Subcutaneous abdominal adipose tissue (tissue), 5 donors: ENCODE measurements around the gene GLT6D1.

Experiments
- H3K27ac ChIP-seq: one replicate; pipeline ENCODE4 v1.7.0; 2013; ENCODE audit warnings: low read depth, mild to moderate bottlenecking, inconsistent platforms, low read length, moderate library complexity
- H3K27me3 ChIP-seq, 5 donors: one replicate each; pipeline ENCODE4 v1.7.0; 2013; ENCODE audit warnings: low read length in 5 of 5, inconsistent platforms in 1 of 5; ENCODE audit not compliant: control insufficient read depth in 5 of 5, insufficient read depth in 4 of 5
- H3K36me3 ChIP-seq, 5 donors: one replicate each; pipeline ENCODE4 v1.7.0; 2013; ENCODE audit warnings: low read length in 5 of 5; ENCODE audit not compliant: control insufficient read depth in 5 of 5, insufficient read depth in 5 of 5
- H3K4me1 ChIP-seq, 5 donors: one replicate each; pipeline ENCODE4 v1.7.0; 2013; ENCODE audit warnings: low read length in 5 of 5, mild to moderate bottlenecking in 3 of 5, moderate library complexity in 1 of 5; ENCODE audit not compliant: control insufficient read depth in 5 of 5, insufficient read depth in 5 of 5
- H3K4me3 ChIP-seq, 5 donors: one replicate each; pipeline ENCODE4 v1.7.0; 2013; ENCODE audit warnings: low read length in 5 of 5, low read depth in 1 of 5
- H3K9ac ChIP-seq, 5 donors: one replicate each; pipeline ENCODE4 v1.7.0; 2013; ENCODE audit warnings: low read length in 5 of 5, mild to moderate bottlenecking in 4 of 5, moderate library complexity in 3 of 5
- H3K9me3 ChIP-seq, 5 donors: one replicate each; pipeline ENCODE4 v1.7.0; 2013; ENCODE audit warnings: low read length in 5 of 5; ENCODE audit not compliant: control insufficient read depth in 5 of 5
- donor health status: healthy.
- donor health status: healthy.
- donor health status: healthy.
- donor health status: healthy.
- donor health status: healthy.

GLT6D1 gene

DNA sequence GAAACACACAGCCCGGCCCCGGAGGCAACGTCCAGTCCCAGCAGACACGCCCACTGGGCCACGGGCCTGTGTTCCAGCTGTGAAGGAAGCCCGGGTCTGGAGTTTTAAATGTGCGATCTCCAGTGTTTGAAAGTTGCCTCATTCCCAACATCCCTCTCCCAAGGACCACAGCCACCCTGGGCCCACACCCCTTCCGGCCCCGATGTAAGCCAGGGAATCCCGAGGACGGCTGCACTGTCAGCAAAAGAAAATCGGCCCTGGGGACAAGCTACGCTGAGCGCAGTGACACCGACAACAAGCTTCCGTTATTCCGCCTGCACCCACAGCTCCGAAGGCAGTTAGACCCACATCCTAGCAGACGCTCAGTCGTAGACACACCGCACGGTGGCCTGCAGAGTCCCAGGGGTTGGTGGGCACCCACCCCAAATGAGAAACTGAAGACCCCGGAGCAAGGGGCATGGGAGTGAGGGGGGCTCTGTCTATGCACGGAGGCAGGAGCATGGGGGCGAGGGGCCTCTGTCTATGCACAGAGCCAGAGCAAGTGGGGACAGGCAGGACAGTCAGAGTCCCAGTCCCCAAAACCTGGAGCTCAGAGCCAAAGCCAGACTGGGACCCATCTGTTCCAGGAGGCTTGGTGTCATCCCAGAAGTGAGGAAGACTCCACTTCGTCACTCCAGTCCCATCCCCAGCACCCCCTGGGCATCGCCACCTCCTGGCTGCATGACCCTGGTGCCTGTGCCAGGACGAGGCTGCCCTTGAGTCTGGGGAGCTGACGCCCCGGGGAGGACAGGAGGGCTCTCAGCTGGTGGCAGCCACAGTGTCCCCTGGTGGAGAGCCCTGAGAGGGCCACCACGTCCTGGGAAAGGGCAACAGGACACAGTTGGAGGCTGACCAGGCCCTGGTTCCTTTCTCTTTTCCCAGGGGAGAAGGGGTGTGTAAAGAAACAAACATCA, 23.4 kb downstream of the GLT6D1 start:
- H3K9me3 ChIP-seq, result no peaks in the 10 kb centered on the region
- H3K9ac ChIP-seq, result no peak overlapping the region
- H3K4me3 ChIP-seq, result no peak overlapping the region
- H3K27ac ChIP-seq, result no peak overlapping the region
- peaks cover 0 to 2% (median 0%) of the 10 kb centered on the region in 5 donors for H3K4me1 ChIP-seq
- no peaks in the 10 kb centered on the region for H3K36me3 ChIP-seq
- peaks cover 31 to 51% (median 37%) of the 10 kb centered on the region in 5 donors for H3K27me3 ChIP-seq

DNA sequence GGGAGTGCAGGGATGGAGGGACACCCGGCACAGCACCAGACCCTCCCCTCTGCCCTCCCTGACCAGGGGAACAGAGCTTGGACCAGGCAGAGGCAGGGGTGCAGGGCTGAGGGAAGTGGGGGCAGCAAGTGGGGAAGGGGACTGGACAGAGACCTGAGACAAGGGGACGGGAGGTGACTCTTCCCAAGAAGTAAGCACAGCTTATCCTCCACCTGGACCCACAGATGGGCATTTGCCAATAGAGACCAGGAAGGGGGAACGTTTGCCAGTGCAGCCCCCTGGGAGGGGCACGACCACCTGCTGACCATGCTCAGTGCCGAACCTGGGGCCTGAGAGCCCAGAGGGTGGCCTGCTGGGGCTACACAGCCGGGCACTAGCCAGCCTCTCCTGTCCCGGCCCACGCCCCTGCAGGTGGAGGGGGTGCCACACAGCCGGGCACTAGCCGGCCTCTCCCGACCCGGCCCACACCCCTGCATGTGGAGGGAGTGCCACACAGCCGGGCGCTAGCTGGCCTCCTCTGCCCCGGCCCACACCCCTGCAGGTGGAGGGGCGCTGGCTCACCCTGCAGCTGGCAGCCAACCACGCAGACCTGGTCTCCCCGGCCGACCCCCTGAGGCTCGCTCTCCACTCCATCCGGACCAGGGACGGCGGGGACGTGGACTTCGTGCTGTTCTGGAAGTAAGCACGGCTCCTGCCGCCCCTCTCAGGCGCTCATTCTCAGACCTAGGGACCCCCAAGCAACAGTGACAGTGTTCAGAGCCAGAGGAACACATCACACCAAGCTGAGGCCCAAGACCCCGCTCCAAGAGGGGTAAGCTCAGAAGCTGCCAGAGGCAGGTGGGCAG, 24.3 kb downstream of the GLT6D1 start:
- no peak overlapping the region for H3K4me3 ChIP-seq
- no peaks in the 10 kb centered on the region for H3K36me3 ChIP-seq
- H3K9me3 ChIP-seq, result no peaks in the 10 kb centered on the region
- H3K4me1 ChIP-seq, result peaks cover 0 to 2% (median 0%) of the 10 kb centered on the region in 5 donors
- no peak overlapping the region for H3K9ac ChIP-seq
- H3K27ac ChIP-seq, result no peak overlapping the region
- peaks cover 31 to 56% (median 41%) of the 10 kb centered on the region in 5 donors for H3K27me3 ChIP-seq

DNA sequence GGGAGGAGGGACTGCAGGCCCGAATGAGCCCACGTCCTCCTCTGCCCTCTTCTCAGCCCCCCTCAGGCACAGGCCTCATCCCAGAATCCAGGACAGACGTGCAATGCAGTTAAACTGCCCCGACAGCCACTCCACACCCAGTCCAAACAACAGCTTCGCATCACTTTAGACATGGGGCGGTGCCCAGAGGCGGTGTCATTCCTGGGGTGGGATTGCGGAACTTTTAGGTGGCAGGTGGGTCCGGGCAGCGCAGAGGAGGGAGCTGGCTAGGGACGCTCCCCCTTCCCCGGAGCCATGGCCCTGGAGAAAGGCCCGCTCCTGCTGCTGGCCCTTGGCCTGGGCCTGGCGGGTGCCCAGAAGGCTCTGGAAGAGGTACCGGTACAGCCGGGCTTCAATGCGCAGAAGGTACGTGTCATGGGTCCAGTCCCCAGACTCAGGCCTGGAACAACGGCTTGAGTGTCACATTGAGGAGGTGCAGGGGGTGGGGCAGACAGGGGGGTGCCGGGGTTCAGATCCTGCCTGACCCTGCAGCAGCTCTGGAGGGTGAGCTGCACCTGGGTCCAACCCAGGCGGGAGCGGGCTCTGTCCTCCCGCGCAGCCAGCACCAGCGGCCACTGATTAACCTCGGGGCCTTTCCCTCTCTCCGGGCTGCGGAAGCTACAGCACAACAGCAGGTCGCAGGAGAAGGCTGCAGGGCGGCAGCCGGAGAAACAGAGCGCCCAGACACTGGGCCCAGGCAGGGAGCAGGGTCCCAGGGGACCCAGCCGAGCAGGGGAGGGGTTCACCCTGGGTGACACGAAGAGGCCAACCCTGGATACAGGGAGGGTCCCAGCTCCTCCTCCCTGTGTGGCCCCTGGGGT, 25.2 kb downstream of the GLT6D1 start:
- peaks cover 31 to 52% (median 36%) of the 10 kb centered on the region in 5 donors for H3K27me3 ChIP-seq
- no peak overlapping the region for H3K4me3 ChIP-seq
- H3K9me3 ChIP-seq, result no peaks in the 10 kb centered on the region
- H3K9ac ChIP-seq, result no peak overlapping the region
- H3K4me1 ChIP-seq, result peaks cover 0 to 2% (median 0%) of the 10 kb centered on the region in 5 donors
- H3K36me3 ChIP-seq, result no peaks in the 10 kb centered on the region
- H3K27ac ChIP-seq, result no peak overlapping the region

DNA sequence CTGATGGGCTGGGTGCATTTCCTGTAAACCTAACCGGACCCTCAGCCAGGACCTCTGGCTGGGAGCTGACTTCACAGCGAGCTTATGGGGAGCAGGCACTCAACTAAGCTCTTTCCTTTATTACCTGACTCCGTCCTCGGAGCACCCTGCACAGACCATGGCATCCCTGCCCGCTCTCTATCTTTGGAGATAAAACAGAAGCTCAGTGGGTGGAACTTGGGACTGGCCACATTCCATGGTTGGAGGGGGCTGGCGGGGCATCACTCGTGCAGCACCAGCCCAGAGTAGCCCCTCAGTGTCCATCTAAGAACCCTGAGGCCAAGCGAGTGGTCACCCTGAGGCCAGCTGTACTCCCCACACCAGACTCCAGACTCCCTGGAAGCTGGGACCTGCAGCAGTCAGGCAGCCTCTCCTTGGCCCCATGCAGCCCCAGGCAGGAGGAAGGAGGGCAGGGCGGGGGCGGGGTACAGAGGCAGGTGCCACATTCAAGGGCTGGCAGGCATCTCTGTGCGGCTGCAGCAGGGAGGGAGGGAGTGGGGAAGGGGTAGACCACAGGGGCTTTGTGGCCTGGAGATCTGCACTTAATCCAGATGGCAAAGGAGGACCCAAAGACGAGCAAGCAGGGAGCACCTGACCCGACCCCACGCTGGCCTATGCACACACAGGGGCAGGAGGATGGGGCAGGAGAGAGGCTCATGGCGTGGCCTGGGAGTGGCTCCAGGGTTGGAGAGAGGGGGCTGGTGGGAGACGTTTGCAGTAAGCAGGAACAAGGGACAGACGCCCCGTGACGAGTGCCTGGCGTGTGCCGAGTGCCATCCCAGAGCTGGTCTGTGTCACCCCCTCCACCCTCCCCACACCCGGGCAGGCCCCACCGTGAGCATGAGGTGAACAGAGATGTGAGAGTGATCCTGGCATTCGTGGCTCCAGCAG, 26.1 kb downstream of the GLT6D1 start:
- H3K4me3 ChIP-seq, result no peak overlapping the region

DNA sequence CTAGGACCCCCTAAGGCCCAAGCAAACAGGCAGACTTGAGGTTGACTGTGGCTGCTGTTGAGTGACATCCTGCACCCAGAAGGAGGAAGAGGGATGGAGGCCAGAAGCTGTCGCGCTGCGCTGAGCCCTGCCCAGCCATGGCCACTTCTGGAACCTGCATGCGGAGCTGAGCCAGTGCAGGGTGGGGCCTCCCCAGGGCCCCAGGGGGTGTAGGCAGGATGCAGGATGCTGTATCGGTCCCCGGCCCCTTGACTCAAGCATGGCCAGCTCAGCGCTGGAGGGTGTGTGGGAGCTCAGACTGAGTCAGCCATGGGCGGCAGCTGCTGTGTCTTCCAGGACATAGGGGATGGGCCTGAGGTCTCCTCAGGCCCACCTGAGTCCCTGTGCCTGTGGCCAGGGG, 26.9 kb downstream of the GLT6D1 start:
- Histone ChIP-seq H3K4me3 (no peak overlapping the region), H3K27me3 (peaks cover 26 to 42% (median 32%) of the 10 kb centered on the region in 5 donors), H3K9me3 (no peaks in the 10 kb centered on the region), H3K9ac (no peak overlapping the region), H3K4me1 (peaks cover 0 to 2% (median 0%) of the 10 kb centered on the region in 5 donors), H3K27ac (no peak overlapping the region), H3K36me3 (no peaks in the 10 kb centered on the region)

More for the DNA sequence above, 26.1 kb downstream of the GLT6D1 start:
- no peaks in the 10 kb centered on the region for H3K9me3 ChIP-seq
- H3K27ac ChIP-seq, result no peak overlapping the region
- no peak overlapping the region for H3K9ac ChIP-seq
- H3K27me3 ChIP-seq, result peaks cover 26 to 45% (median 30%) of the 10 kb centered on the region in 5 donors
- peaks cover 0 to 2% (median 0%) of the 10 kb centered on the region in 5 donors for H3K4me1 ChIP-seq
- H3K36me3 ChIP-seq, result no peaks in the 10 kb centered on the region

DNA sequence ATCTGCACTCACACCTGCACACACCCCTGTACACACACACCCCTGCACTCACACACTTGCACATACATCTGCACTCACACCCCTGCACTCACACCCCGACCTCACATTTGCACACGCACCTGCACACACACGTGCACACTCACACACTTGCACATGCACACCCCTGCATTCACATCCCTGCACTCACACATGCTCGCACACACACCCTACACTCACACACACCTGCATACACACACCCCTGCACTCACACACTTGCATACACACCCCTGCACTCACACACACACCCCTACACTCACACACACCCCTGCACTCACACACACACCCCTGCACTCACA, 27.5 kb downstream of the GLT6D1 start:
- Histone ChIP-seq H3K9me3 (no peaks in the 10 kb centered on the region), H3K27ac (no peak overlapping the region), H3K9ac (no peak overlapping the region), H3K36me3 (no peaks in the 10 kb centered on the region), H3K27me3 (peaks cover 26 to 39% (median 32%) of the 10 kb centered on the region in 5 donors), H3K4me1 (peaks cover 0 to 4% (median 0%) of the 10 kb centered on the region in 5 donors), H3K4me3 (no peak overlapping the region)

DNA sequence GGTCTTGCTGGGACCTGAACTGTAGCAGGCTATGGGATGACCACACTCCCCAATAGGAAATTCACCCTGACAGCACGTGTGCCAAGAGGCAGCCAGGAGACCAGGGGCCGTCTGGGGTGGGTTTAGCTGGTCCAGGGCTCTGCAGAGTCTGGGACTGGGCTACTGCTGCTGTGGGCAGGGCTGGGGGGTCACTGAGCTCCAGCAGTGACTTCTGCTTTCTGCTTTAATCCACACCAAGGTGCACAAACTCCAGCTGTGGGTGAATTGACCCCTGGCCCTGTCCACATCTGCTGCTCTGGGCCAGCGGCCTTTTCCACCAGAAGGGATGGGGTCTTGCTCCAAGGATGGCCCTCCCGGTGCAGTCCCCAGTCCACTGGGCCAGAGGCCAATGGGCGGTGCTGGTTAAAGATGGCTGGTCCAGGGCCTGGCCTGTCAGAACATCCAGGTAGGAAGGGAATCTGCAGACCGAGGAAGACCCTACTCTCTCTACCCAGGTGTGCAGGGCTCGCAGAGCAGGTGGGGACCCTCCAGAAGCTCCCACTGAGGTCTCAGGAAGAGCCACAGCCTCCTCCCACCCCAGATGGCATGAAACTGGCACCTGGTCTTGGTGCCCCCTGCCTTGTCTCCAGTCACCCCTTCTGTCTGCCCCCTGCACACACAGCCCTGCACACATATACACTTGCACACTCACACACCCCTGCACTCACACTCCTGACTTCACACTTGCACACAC, 28.0 kb downstream of the GLT6D1 start:
- no peak overlapping the region for H3K4me3 ChIP-seq
- no peaks in the 10 kb centered on the region for H3K36me3 ChIP-seq
- peaks cover 0 to 5% (median 0%) of the 10 kb centered on the region in 5 donors for H3K4me1 ChIP-seq
- H3K27me3 ChIP-seq, result peaks cover 23 to 35% (median 29%) of the 10 kb centered on the region in 5 donors
- no peak overlapping the region for H3K27ac ChIP-seq
- no peak overlapping the region for H3K9ac ChIP-seq
- no peaks in the 10 kb centered on the region for H3K9me3 ChIP-seq

DNA sequence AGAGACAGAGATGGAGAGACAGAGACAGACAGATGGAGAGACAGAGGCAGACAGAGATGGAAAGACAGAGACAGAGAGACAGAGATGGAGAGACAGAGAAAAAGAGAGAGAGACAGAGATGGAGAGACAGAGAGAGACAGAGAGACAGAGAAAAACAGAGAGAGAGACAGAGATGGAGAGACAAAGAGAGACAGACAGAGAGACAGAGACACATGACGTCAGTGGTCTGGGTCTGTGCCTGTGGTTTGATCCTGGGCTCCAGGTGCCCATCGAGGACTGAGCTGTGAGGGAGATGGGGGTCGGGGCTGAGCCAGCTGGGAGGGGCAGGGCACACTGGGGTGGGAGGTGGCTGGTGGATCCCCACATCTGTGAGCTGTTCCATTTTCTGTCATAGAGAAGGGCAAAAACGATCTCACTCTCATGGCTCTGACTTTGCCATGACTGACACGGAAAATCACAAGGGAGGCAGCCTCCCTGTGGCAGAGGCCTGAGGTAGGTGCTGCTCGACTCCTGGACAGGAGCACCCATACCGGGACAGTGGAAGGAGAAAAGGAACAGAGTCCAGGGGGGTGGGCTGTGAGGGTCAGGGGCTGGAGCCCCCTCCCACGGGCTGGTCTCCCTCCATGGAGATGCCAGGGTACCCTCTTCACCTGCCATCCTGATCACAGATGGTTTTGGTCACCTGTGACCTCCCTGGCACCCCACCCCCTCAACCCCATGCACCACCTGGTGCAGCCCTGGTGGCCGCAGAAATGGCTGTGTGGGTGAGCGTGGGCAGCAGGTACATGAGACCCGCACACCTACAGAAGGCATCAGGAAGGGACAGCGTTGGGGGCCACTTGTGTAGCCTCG, 28.8 kb downstream of the GLT6D1 start:
- Histone ChIP-seq H3K27me3 (peaks cover 17 to 35% (median 26%) of the 10 kb centered on the region in 5 donors), H3K36me3 (no peaks in the 10 kb centered on the region), H3K4me1 (peaks cover 0 to 5% (median 0%) of the 10 kb centered on the region in 5 donors), H3K9ac (no peak overlapping the region), H3K27ac (no peak overlapping the region), H3K9me3 (no peaks in the 10 kb centered on the region), H3K4me3 (no peak overlapping the region)
